SK-N-SH (cell line): ENCODE data around the gene G6PC1. TPM values are rescaled to one million over a fixed set of nuclear protein-coding genes. Genes with fewer than 3 reads are reported as not detected.
"Not testable (repeated sequence)": the region's sequence is repeated elsewhere in the genome, so short reads cannot be mapped to it uniquely, and the experiment has no call there.

Source experiments
- CTCF ChIA-PET: fragments of 300-600, 350-600 bp; formaldehyde crosslinking; extraction: SDS; loops from one replicate; lab custom pipeline; 2021; lab: Yijun Ruan, JAX
- POLR2A ChIA-PET: fragments of 350-600 bp; sonication (Branson Sonifier 250); formaldehyde crosslinking; extraction: SDS; loops from one replicate; lab custom pipeline; 2020; ENCODE audit warnings: antibody characterized with exemption, inconsistent platforms; lab: Yijun Ruan, JAX
- DNase-seq: peaks from one replicate; pipeline ENCODE4 v3.0.0; 2012
- H2AFZ ChIP-seq: fragments of 200-600 bp; sonication (generic); 2 replicates; pipeline ENCODE4 v1.8.1; 2016; ENCODE audit warnings: antibody characterized with exemption, mild to moderate bottlenecking, low read depth
- H3F3A ChIP-seq: fragments of 200-600 bp; sonication (generic); replicated peaks from 2 replicates; pipeline ENCODE3; 2016; ENCODE audit warnings: antibody characterized with exemption, mild to moderate bottlenecking; ENCODE audit not compliant: insufficient read depth
- H3K27ac ChIP-seq, 2 experiments: fragments of 200-500 bp in 1 of 2; fragments of 200-600 bp in 1 of 2; sonication (Bioruptor generic) in 1 of 2; sonication (generic), shearing (Covaris generic) in 1 of 2; 2 replicates each; pipeline versions ENCODE4 v1.5.1 to v1.6.1; 2014 to 2016; ENCODE audit warnings: low read depth in 2 of 2, inconsistent platforms in 1 of 2, low read length in 1 of 2, mild to moderate bottlenecking in 1 of 2, mixed read lengths in 1 of 2
- H3K27me3 ChIP-seq: fragments of 200-600 bp; sonication (generic), shearing (Covaris generic); 2 replicates; pipeline ENCODE4 v1.6.1; 2016; ENCODE audit warnings: mixed run types; ENCODE audit not compliant: insufficient read depth
- H3K36me3 ChIP-seq, 2 experiments: fragments of 200-500 bp in 1 of 2; fragments of 200-600 bp in 1 of 2; sonication (Bioruptor generic) in 1 of 2; sonication (generic) in 1 of 2; replicated peaks in 1 of 2; 2 replicates each; pipeline versions ENCODE3 to v1.5.1; 2014 to 2016; ENCODE audit warnings: low read length in 1 of 2, mild to moderate bottlenecking in 1 of 2; ENCODE audit not compliant: insufficient read depth in 2 of 2, control insufficient read depth in 1 of 2
- H3K4me1 ChIP-seq, 2 experiments: fragments of 200-500 bp in 1 of 2; fragments of 200-600 bp in 1 of 2; sonication (Bioruptor generic) in 1 of 2; sonication (generic), shearing (Covaris generic) in 1 of 2; 2 replicates each; pipeline versions ENCODE4 v1.5.1 to v1.6.1; 2014 to 2016; ENCODE audit warnings: low read depth in 1 of 2, low read length in 1 of 2, mixed run types in 1 of 2; ENCODE audit not compliant: insufficient read depth in 2 of 2, control insufficient read depth in 1 of 2
- H3K4me2 ChIP-seq: fragments of 200-600 bp; sonication (generic), shearing (Covaris generic); 2 replicates; pipeline ENCODE4 v1.6.1; 2017; ENCODE audit warnings: mixed run types
- H3K4me3 ChIP-seq, 2 experiments: fragments of 200-500 bp in 1 of 2; fragments of 200-600 bp in 1 of 2; sonication (Bioruptor generic) in 1 of 2; sonication (generic), shearing (Covaris generic) in 1 of 2; 2 replicates each; pipeline versions ENCODE4 v1.5.1 to v1.8.1; 2014 to 2016; ENCODE audit warnings: low read depth in 2 of 2, inconsistent platforms in 1 of 2, low read length in 1 of 2, mild to moderate bottlenecking in 1 of 2, mixed read lengths in 1 of 2, moderate library complexity in 1 of 2
- H3K79me2 ChIP-seq: fragments of 200-600 bp; sonication (generic); 2 replicates; pipeline ENCODE4 v1.8.1; 2017; ENCODE audit warnings: mild to moderate bottlenecking; ENCODE audit not compliant: insufficient read depth
- H3K9ac ChIP-seq: fragments of 200-600 bp; sonication (generic); 2 replicates; pipeline ENCODE4 v1.6.1; 2017; ENCODE audit warnings: mixed run types
- H3K9me2 ChIP-seq: fragments of 200-600 bp; sonication (generic); 2 replicates; pipeline ENCODE4 v1.6.1; 2017; ENCODE audit warnings: mixed run types
- H3K9me3 ChIP-seq: fragments of 200-600 bp; sonication (generic); 2 replicates; pipeline ENCODE4 v1.6.1; 2017; ENCODE audit warnings: mixed run types, mild to moderate bottlenecking, moderate library complexity
- H4K20me1 ChIP-seq: fragments of 200-600 bp; sonication (generic); 2 replicates; pipeline ENCODE4 v1.6.1; 2017; ENCODE audit warnings: mild to moderate bottlenecking, mixed run types; ENCODE audit not compliant: insufficient read depth
- EP300 ChIP-seq, 2 experiments: IDR thresholded peaks; 2 replicates each; pipeline versions ENCODE4 v1.4.0 to v1.6.1; 2012; ENCODE audit warnings: borderline replicate concordance in 1 of 2, low read depth in 1 of 2, low read length in 1 of 2
- FOXJ3 ChIP-seq: sonication (generic); formaldehyde crosslinking; IDR thresholded peaks from 2 replicates; pipeline ENCODE4 v1.5.1; 2020; ENCODE audit warnings: mild to moderate bottlenecking, missing genetic modification reagents
- GATA2 ChIP-seq: sonication (generic); formaldehyde crosslinking; IDR thresholded peaks from 2 replicates; pipeline ENCODE4 v1.5.0; 2020; ENCODE audit warnings: mild to moderate bottlenecking, missing genetic modification reagents
- MEF2A ChIP-seq: IDR thresholded peaks from 2 replicates; pipeline ENCODE4 v1.4.0; 2012; ENCODE audit warnings: low read depth, borderline replicate concordance
- MXI1 ChIP-seq: IDR thresholded peaks from 2 replicates; pipeline ENCODE4 v1.6.1; 2012; ENCODE audit warnings: mild to moderate bottlenecking, low read depth, low read length, improper control_type of control experiment
- NRF1 ChIP-seq: IDR thresholded peaks from 2 replicates; pipeline ENCODE4 v1.6.1; 2012; ENCODE audit warnings: low read depth, mild to moderate bottlenecking, low read length
- RAD21 ChIP-seq: IDR thresholded peaks from 2 replicates; pipeline ENCODE4 v1.6.1; 2012; ENCODE audit warnings: mild to moderate bottlenecking, low read length
- RCOR1 ChIP-seq: fragments of 150-350 bp; IDR thresholded peaks from 2 replicates; pipeline ENCODE4 v1.6.1; 2017; ENCODE audit warnings: antibody characterized with exemption, low read length
- RFX5 ChIP-seq: IDR thresholded peaks from 2 replicates; pipeline ENCODE4 v1.6.1; 2012; ENCODE audit warnings: mild to moderate bottlenecking, improper control_type of control experiment, low read length
- RXRA ChIP-seq: IDR thresholded peaks from 2 replicates; pipeline ENCODE4 v1.4.0; 2012; ENCODE audit warnings: low read depth, mild to moderate bottlenecking, borderline replicate concordance
- TAF1 ChIP-seq: IDR thresholded peaks from 2 replicates; pipeline ENCODE4 v1.6.1; 2012; ENCODE audit warnings: low read depth, mild to moderate bottlenecking, low read length, moderate library complexity, borderline replicate concordance
- TCF12 ChIP-seq: IDR thresholded peaks from 2 replicates; pipeline ENCODE4 v1.4.0; 2012
- TEAD4 ChIP-seq: IDR thresholded peaks from 2 replicates; pipeline ENCODE4 v1.4.0; 2012; ENCODE audit warnings: mild to moderate bottlenecking, borderline replicate concordance; ENCODE audit not compliant: insufficient read depth
- WGBS: methylation state at CpG from one replicate; pipeline ENCODE4 v1.1.6; 2017; ENCODE audit warnings: low lambda C conversion rate; 5-methylcytosine and 5-hydroxymethylcytosine counted together
- polyA plus RNA-seq, 3 experiments: library from polyadenylated mRNA; depleted of rRNA; stranded (reverse); fragments of >200 nt; gene quantifications; 2 replicates each; pipeline ENCODE4 v1.2.3, GENCODE V29; 2012
- TF ChIP-seq, protein P1 (sequence below): IDR thresholded peaks from 2 replicates; pipeline ENCODE4 v1.4.0; 2012; ENCODE audit warnings: low read depth, borderline replicate concordance
- TF ChIP-seq, protein P2 (sequence below): fragments of 200-600 bp; sonication (generic); IDR thresholded peaks from 2 replicates; pipeline ENCODE4 v1.6.1; 2017; ENCODE audit warnings: antibody characterized with exemption, mild to moderate bottlenecking, moderate library complexity
- TF ChIP-seq, protein P3 (sequence below): IDR thresholded peaks from 2 replicates; pipeline ENCODE4; 2012

G6PC1 gene
- polyA plus RNA-seq, 1 of the 3 experiments (the other 2 are of a cell fraction), result not detected

DNA sequence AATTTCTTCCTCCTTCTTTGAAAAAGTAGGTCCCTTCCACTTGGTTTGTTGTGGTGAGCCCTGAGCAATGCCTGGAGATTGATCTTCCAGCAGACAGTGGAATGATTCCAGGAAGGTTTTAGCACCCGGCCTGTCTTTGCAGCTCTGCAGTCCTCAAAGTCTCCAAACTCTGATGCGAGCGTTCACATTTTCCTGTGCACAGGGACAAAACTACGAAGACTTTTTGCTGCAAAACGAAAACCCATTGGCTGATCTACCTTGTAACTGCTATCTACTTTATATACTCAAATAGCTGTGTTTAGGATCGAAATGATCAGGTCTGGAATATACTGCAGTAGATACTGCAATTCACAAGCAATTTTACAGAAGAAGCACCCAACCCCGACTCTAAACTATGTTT is 21.7 kb downstream of the G6PC1 start:
- Histone ChIP-seq H3K4me3 (no peak overlapping the region), H3F3A (no peaks in the 10 kb centered on the region), H3K9ac (no peak overlapping the region), H3K27ac (no peak overlapping the region), H3K27me3 (peaks cover 34% of the 10 kb centered on the region; the same call in 1 of the 2 replicates), H3K4me1 (no peaks in the 10 kb centered on the region), H2AFZ (no peak overlapping the region), H3K9me3 (no peaks in the 10 kb centered on the region), H3K9me2 (no peaks in the 10 kb centered on the region), H3K79me2 (no peaks in the 10 kb centered on the region), H3K36me3 (no peaks in the 10 kb centered on the region), H3K4me2 (no peak overlapping the region), H4K20me1 (no peaks in the 10 kb centered on the region)
- 33% methylated on average over 7 of the region's 7 CpGs for WGBS
- POLR2A ChIA-PET, result no interaction called here
- CTCF ChIA-PET, result interaction anchor here (0.5 to 1.3 kb wide), 2 partner anchors 79 to 103 kb away, joined by 3 read pairs; no protein-coding TSS in a partner anchor
- no peak for DNase-seq
- no peak for TF ChIP-seq FOXJ3 (CRISPR knock-in tag)
- no peak for TF ChIP-seq MEF2A
- TF ChIP-seq NRF1, result no peak
- TF ChIP-seq, protein P1, sequence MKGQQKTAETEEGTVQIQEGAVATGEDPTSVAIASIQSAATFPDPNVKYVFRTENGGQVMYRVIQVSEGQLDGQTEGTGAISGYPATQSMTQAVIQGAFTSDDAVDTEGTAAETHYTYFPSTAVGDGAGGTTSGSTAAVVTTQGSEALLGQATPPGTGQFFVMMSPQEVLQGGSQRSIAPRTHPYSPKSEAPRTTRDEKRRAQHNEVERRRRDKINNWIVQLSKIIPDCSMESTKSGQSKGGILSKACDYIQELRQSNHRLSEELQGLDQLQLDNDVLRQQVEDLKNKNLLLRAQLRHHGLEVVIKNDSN, result no peak
- TF ChIP-seq GATA2 (CRISPR knock-in tag), result no peak
- no peak for TF ChIP-seq RXRA
- TF ChIP-seq RAD21, result no peak
- no peak for TF ChIP-seq RFX5
- TF ChIP-seq, protein P2, sequence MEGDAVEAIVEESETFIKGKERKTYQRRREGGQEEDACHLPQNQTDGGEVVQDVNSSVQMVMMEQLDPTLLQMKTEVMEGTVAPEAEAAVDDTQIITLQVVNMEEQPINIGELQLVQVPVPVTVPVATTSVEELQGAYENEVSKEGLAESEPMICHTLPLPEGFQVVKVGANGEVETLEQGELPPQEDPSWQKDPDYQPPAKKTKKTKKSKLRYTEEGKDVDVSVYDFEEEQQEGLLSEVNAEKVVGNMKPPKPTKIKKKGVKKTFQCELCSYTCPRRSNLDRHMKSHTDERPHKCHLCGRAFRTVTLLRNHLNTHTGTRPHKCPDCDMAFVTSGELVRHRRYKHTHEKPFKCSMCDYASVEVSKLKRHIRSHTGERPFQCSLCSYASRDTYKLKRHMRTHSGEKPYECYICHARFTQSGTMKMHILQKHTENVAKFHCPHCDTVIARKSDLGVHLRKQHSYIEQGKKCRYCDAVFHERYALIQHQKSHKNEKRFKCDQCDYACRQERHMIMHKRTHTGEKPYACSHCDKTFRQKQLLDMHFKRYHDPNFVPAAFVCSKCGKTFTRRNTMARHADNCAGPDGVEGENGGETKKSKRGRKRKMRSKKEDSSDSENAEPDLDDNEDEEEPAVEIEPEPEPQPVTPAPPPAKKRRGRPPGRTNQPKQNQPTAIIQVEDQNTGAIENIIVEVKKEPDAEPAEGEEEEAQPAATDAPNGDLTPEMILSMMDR, result no peak
- TF ChIP-seq TEAD4, result no peak
- TF ChIP-seq, protein P3, sequence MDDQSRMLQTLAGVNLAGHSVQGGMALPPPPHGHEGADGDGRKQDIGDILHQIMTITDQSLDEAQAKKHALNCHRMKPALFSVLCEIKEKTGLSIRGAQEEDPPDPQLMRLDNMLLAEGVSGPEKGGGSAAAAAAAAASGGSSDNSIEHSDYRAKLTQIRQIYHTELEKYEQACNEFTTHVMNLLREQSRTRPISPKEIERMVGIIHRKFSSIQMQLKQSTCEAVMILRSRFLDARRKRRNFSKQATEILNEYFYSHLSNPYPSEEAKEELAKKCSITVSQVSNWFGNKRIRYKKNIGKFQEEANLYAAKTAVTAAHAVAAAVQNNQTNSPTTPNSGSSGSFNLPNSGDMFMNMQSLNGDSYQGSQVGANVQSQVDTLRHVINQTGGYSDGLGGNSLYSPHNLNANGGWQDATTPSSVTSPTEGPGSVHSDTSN, result no peak
- TF ChIP-seq RCOR1, result no peak
- no peak for TF ChIP-seq EP300 (IDR thresholded peaks at IDR 0.05; ENCODE audit: borderline replicate concordance in 1 of 2, low read depth in 1 of 2, low read length in 1 of 2)
- TF ChIP-seq MXI1, result no peak
- TF ChIP-seq TCF12, result no peak
- no peak for TF ChIP-seq TAF1

DNA sequence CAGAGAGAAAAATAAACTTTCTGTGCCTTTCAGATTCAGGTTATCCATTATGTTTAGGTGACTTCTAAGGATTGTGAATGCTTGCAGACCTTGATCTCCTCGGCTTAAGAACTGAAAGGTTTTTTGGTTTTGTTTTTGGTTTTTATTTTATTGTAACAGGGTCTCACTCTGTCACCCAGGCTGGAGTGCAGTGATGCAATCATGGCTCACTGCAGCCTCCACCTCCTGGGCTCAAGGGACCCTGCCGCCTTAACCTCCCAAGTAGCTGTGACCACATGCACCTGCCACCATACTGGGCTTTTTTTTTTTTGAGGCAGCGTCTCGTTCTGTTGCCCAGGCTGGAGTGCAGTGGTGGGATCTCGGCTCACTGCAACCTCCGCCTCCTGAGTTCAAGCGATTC is 22.9 kb downstream of the G6PC1 start:
- H3F3A ChIP-seq, H3K9me2 ChIP-seq, H3K27ac ChIP-seq, DNase-seq, H2AFZ ChIP-seq, H4K20me1 ChIP-seq, H3K9me3 ChIP-seq, H3K79me2 ChIP-seq, H3K36me3 ChIP-seq, H3K4me1 ChIP-seq, POLR2A ChIA-PET, H3K9ac ChIP-seq, H3K4me2 ChIP-seq, H3K4me3 ChIP-seq: not testable (repeated sequence)
- CTCF ChIA-PET, result interaction anchor here (1.3 kb wide), 1 partner anchor 80 kb away, joined by 3 read pairs; no protein-coding TSS in a partner anchor
- peaks cover 34% of the 10 kb centered on the region; the same call in 1 of the 2 replicates for H3K27me3 ChIP-seq
- 71% methylated on average over 7 of the region's 7 CpGs for WGBS
